ENCODE results near the gene AACS.
"Not testable (repeated sequence)": the region's sequence is repeated elsewhere in the genome, so short reads cannot be mapped to it uniquely, and the experiment has no call there.

The AACS gene

DNA sequence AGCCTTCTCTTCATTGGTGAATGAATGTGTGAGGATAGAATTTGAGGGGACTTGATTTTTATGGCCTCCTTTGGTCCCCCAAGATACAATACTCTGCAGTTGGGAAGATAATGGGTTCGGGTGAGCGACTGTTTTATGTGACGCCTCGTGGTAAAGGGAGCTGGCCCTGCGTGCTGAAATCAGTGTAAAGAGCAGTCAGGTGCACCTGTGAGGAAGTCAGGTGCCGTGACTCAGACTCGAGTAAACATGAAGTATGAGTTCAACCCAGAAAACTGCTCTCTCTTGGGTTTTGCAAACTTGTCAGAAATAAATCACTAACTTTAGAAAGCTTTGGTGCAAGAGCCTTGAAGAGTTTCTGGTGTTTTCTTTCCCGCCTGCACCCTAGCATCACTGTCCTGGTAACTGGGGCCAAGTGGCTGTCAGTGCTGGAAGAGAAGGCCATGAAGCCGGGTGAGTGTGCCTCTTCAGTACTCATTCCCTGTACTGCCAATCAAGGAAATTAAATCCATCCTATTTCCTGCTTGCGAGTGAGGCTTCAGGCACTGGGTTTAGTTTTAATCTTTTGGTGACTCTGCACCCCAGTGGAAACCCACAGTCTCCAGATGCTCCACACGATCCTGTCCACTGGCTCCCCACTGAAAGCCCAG is 59.2 kb downstream of the AACS start:
- no peak for DNase-seq (ENCODE audit: low read depth)

DNA sequence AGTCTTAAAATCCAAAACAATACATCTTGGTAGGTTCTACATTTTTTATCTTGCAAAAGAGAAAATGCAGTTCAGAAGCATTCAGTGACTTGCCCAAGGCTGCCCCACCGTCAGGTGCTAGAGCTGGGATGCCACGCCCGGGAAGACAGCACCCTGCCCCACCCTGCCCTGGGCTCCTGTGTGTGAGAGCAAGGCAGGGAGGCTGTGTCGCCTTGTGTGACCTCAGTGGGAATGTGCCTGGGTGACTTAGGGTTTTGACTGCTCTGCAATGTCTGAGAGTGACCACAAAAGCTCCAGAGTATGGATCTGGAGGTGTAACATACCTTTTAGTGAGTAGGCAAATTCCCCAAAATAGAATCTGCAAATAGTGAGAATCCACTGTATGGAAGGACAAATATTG is 60.0 kb downstream of the AACS start:
- no peak for DNase-seq (ENCODE audit: low read depth)

DNA sequence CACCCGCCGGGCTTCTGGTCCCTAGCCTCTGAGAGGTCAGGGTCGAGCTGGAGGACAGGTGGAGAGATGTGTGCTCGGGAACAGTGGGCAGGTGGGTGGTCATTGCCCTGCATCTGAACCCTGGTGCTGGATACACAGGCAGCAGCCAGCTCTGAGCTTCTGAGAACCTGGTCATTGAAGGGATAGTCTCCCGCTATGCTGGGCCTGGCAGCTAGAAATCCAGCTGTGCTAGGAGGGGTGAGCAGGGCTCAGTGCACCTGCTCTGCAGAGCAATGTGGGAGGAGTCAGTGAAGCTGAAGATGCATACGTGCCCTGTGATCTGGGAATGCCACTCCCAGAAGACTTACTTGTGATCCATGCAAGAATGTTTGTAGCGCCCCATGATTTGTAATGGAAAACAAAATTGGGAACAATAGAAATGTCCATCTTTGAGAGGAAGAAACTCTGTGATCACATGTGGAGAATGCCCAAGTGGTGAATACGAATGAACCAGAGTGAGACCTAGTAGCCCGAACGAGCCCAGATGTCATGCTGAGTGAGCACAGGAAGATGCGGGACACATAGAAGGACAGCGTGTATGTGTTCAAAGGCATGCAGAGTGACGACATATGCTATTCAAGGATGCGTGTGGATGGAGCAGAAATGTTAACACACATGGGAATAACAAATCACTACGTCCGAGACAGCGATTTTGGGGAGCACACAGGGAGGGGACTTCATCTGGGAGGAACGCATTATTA is 63.4 kb downstream of the AACS start:
- DNase-seq (ENCODE audit: low read depth), result no peak

DNA sequence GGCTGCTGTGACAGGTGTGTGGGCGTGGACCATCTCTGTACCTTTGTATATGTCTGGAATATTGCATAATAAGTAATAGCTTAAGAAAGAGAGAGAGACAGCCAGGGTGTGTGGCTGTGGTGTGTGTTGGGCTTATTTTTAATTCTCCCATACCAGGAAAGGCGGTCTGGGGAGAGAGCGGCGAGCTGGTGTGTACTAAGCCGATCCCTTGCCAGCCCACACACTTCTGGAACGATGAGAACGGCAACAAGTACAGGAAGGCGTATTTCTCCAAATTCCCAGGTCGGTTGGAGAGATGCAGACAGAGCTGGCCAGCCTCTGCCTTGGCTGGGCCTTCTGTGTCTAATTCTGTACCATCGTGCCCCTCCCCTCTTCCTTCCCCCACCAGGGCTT is 63.9 kb downstream of the AACS start:
- DNase-seq (ENCODE audit: low read depth), result no peak

DNA sequence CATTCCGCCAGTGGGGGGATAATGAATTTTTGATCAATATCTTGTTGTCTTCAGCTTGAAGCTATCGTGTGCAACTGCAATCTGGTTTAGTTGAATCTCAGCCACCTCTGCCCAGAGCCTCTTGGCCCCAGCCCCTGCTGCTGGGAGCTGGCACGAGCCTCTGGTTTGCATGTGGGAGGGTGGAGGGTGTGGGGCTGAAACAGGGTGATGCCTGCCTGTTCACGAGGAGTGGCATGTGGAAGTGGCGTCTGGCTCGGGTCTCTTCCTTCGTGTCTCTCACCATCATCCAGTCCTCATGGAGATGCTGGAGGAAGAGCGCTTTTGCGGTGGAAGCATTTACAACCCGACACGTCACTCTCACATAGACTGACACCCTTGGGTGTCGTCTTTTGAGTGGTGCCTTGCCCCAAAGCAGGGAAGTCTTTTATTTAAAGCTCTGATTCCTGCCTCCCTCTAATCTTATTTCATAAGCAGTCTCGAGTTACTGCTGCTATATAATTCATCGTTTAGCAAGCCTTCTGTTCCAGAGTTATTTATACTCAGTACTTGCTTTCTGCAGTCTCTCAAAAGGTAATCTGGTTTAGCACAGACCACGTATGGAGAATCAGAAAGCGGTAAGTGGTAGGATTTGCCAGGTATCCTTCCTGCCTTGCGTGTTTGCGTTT is 64.5 kb downstream of the AACS start:
- no peak for DNase-seq (ENCODE audit: low read depth)

DNA sequence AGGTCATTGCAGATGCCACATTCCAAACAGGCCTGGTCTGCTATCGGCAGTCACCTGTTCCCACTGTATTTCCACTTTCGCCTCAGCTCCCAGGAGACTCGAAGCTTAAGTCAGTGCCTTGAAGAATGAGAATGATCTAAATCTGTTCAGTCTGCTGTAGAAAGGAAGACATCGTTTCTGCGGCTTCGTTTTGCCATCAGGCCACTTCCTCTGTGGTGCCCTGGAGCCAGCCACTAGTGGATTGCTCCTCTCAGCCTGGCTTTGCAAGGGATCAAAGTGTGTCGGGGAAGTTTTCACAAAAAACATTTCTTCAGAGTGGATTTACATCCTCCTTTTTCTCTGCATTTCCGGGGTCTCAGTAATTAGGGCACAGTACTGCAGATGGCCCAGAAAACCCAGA is 66.7 kb downstream of the AACS start:
- DNase-seq (ENCODE audit: low read depth), result no peak

DNA sequence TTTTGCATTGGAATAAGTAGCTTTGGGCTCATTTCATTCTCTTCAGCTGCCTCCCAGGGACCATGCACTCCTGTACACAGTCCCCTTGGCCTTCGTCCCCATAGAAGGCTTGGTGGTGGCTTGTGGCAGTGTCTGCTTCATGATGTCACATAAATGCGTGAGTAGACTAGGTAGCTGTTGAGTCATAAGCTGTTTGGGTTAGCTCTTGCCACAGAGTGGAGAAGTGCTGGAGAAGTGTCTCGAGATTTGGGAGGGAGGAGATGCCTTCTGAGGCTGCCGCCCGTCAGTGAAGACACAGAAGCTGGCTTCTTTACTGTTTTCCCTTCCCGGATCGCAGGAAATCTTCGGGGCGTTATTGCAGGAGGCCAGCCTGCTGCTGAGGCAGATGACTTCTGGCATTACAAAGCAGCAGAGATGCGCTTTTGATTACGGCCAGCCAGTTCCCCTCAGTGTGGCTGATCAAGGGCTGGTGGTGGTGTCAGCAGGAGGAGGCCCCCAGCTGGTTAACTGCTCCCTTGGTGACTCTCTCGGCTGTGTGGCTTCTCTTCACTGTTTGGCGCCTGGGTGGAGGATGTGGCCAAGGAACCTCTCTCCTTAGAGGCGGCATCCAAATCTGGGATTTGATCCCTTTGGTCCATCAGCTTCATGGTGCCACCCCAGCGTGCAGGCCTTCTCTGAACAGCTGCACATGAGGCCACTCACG is 67.6 kb downstream of the AACS start:
- DNase-seq (ENCODE audit: low read depth), result no peak

DNA sequence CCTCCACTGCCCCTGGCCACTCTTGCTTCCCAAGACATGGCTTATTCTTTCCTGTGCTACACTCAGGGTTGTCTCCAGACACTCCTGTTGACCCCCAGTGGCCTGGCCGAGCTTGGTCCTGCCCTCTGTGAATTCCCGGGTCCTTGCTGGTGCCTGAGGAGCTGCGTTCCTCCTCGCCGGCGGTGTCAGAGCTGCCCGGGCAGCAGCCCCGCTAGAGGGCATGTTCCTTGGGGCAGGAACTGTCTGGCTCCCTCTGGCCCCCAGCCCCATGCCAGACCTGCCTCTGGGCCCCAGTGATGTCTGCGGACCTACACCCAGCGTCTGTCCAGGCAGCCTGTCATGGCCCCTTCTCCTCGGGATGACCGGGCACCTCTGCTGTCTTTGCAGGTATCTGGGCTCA is 68.4 kb downstream of the AACS start:
- DNase-seq (ENCODE audit: low read depth), result no peak

DNA sequence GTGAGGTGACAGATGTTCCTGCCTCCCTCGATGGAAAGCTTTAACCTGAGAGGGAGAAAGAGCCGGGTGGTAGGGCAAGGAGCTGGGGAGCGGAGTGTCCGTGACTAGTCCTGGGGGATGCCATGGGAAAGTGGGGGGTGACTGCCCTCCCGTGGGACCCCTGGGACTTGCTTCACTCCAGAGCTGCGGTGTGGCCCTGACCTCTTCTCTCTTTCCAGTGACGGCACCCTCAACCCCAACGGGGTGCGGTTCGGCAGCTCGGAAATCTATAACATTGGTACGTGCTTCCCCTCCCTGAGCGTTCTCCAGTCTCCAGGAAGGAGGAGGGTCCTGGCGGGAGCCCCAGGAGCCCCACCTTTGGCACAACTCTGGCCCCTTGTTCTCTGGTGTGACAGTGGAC is 69.3 kb downstream of the AACS start:
- no peak for DNase-seq (ENCODE audit: low read depth)

DNA sequence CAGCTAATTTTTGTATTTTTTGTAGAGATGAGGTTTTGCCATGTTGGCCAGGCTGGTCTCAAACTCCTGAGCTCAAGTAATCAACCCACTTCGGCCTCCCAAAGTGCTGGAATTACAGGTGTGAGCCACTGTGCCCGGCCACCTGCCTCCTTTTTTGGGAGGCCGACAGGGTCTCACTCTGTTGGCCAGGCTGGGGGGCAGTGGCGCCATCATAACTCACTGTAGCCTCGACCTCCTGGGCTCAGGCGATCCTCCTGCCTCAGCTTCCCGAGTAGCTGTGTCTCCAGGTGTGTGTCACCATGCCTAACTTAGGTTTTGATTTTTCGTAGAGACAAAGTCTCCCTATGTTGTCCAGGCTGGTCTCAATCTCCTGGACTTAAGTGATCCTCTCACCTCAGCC is 70.7 kb downstream of the AACS start:
- DNase-seq (ENCODE audit: low read depth), result no peak

DNA sequence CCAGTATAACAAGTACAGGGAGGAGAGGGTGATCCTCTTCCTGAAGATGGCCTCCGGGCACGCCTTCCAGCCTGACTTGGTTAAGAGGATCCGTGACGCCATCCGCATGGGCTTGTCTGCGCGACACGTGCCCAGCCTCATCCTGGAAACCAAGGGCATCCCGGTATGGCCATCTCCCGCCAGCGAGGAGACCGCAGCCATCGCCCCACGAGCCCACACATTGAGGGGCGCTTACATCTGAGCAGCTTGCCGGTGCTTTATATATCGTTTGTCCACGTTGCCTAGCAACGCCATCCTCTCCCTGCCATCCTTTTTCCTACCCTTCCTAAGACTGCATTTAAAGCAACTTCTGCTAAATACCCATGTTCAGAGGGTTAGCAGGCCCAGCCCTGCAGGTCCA is 71.5 kb downstream of the AACS start:
- no peak for DNase-seq (ENCODE audit: low read depth)

DNA sequence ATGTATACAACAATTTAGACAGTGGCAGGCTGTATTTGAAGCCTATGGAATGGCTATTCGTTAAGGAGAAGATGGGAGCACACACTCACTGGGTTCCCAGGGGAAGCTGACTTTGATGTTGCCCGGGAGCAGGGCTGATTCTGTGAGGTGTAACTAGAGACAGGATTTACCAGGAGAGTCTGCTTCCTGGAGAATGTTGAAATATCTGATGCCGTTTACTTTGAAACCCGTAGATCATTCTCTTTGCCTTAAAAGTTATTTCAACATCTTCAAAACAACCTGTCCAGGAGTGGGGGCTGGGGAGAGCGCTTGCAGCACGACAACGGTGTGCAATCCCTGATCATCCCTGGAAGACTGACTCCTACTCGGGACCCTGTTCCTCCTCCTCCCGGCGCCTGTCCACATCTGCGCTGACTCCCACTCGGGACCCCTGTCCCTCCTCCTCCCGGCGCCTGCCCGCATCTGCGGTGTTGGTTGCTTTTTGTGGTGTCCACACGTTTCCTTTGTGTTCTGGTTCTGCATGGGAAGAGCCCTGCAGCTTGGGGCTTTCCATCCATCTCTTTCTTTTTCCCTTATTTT is 72.6 kb downstream of the AACS start:
- DNase-seq (ENCODE audit: low read depth), result no peak

DNA sequence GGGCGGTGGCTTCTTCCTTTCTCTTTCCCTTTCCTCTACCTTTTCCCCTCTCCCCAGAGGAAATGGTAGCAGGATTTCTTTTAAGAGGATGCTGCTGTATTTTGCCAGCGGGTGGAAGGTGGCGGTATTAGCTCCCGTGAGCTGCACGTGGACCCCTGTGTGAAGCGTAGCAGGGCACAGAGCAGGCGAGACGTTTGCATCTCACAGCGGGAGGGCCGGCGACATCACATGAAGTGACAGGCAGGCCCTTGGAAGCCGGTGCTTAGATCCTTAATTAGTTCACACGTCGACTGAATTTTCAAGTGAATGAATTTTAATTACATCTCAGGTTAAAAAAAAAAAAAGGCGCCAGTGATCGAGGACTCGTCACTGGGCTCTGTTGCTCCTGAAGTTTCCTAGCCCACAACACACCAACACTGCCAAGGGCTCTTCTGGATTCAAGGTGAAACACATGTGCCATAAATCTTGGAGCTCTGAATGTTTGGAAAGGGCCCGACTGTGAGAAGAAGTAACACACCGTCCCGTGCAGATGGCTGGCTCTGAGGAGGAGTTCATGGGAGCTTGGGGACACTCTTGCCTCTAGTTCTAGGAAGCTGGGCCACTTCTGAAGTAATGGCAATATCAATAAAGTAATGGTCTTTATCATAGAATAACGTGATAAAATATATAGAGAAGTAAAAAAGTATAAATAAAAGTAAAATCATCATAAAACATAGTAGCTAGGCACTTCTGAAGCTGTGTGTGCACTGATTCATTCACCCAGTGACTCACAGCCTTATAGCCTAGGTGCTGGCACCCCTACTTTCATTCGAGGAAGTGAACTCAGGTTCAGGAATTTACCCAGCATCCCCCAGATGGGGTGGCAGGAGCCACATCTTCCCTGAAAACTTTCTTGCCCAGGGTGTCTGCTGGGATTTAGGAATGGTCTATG is 75.3 kb downstream of the AACS start:
- DNase-seq (ENCODE audit: low read depth), result no peak

DNA sequence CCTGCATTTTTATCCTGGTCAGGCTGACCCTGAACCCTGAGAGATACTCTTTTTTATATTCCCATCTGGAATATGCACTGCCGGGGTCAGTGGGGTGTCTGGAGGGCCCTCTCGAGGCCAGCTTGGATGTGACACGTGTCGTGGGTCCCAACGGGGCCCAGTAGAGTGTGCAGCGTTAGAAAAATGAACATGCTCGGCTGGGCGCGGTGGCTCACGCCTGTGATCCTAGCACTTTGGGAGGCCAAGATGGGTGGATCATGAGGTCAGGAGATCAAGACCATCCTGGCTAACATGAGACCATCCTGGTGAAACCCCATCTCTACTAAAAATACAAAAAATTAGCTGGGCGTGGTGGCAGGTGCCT is 76.0 kb downstream of the AACS start:
- DNase-seq (ENCODE audit: low read depth), result not testable (repeated sequence)

DNA sequence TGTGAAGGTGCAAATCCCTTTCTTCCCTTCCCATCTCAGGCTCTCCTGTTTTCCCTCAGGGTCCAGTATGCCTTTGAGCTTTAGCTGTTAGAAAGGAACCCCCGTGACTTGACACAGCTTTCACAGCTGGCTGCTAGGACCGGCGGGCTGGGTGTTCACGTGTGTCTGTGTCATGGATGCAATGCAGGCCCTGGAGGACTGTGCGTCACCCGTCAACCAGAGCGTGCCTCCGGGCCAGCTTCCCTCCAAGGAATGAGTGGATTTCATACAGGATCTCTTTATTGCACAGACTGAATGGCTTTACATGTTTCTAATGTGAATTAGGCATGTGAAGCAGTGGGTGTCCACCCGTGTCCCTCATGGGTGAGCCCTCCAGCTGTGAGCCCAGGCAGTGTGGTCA is 77.4 kb downstream of the AACS start:
- DNase-seq (ENCODE audit: low read depth), result no peak

DNA sequence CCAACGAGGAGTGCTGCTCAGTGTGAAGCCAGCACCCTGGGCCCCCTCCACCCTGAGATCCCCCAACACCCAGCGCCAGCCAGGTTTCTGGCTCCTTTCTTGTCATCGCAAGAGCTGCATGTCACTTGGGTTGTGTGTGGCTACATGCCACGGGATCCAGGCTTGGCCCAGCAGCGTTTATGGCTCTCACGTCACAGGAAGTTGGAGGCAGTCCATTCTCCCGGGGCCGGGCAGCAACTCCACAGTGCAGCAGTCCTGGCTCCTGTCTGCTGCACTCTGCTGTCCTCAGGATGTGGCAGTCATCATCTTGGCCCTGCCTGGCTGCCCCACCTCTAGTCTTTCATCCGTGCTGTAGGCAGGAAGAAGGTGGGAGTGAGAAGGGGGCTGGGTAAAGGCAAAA is 78.3 kb downstream of the AACS start:
- DNase-seq (ENCODE audit: low read depth), result no peak

DNA sequence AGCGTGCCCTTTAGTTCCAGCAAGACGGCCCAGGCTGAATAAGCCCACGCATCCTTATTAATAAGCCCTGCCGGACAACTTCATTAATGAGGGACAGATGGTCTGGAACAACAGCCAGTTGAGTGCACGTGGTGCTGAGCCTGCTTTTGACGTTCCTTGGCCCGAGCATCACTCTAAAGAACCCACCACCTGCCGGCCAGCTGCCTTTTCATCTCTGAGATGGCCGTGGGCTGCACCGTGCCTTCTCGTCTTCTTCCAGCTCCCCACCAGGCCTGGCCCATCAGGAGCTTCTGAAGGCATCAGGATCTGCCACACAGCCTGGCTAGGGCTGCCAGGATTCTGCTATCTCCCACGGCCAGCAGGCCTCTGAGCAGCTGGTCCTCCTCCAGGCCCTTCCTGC is 80.0 kb downstream of the AACS start:
- no peak for DNase-seq (ENCODE audit: low read depth)

DNA sequence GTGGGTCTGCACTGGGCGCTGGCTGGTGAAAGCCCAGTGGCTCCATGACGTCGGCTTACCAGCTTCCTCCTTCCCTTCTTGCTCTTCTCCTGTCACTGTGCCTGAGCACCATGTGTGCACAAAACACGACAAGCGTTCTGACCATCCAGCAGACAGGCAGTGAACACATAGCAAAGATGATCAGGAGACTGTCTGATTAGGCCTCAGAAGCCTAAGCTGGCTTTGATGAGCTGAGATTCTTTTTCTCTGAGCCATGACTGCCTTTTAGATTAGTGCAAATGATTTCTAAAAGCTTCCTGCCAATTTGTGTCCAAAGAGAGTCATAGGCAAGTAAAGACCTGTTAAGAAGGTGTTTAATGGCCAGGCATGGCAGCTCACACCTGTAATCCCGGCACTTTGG is 83.1 kb downstream of the AACS start:
- no peak for DNase-seq (ENCODE audit: low read depth)

DNA sequence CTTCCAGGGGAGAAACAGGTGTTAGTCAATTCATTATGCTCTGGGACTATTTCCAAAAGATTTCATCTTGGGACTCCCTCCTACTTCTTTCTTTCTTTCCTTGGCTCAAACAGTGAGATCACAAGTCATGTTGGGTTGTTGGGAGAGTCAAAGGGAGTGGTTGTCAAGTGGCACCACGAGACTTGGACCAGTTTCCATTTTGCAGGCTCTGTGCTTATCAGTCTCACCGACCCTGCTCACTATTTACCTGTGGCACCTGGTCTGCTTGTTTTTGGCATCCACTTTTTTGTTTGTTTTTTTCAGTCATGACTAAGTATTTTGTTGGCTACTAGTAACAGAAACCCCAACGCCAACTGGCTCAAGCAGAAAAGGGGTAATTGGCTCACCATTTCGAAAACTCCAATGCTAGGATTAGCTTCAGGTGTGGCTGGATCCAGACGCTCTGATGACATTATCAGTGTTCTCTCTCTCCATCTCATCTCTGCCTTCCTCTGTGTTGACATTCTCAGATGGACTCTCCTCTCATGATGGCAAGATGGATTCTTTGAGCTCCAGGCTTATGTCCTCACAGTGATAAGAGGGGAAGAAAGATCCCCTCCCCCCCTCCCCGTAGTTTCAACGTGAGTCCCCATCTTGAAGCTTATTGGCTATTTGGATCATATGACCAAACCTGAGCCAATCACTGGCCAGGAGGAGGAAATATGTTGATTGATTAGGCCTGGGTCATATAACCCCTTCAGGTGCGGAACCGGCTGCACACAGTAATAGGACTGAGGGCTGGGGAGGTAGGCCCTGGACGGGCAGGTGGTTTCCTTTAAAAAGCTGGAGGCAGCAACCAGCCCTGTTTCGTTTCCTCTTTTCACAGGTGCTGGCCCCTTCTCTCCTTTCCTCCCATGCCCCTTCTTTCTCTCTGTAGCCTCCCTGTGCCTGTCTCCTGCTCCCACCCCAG is 84.2 kb downstream of the AACS start:
- DNase-seq (ENCODE audit: low read depth), result no peak

DNA sequence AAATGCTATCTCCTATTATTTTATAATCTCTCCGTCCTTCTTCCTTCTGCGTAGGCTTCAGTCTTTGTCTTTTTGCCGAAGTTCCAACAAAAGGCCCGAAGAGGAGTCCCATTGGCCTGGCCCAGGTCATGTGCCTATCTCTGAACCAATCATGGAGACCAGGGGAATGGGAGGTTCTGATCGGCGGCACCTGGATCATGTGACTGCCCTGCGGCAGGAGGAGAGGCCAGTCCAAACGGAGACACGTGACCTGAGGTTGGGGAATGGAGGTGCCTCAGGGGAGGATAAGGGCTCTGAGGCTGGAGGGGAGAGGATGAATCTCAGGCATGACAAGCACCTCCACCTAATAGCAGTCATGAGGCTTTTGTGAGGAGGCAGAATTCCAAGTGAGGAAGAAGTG is 86.0 kb downstream of the AACS start:
- DNase-seq (ENCODE audit: low read depth), result no peak
